ENCODE data around the gene SACS.

GRCh38 chr13:23445794-23446193 lies 12.3 kb upstream of the SACS start:
- TF ChIP-seq POLR2AphosphoS5 (IDR thresholded peaks at IDR 0.05) (no peak), EP300 (IDR thresholded peaks at IDR 0.05) (no peak), CTCF (IDR thresholded peaks at IDR 0.05) (no peak), POLR2A (IDR thresholded peaks at IDR 0.05) (no peak)

Data from sigmoid colon (tissue), 4 donors.